NCI-H524 (cell line): Measurements from ENCODE around the gene NOP58.
"Not testable (repeated sequence)": the region's sequence is repeated elsewhere in the genome, so short reads cannot be mapped to it uniquely, and the experiment has no call there.

ENCODE experiments used
- DNase-seq, 2 experiments: peaks; one replicate each; lab custom pipeline; 2025; lab: John Stamatoyannopoulos, UW

The NOP58 gene

GRCh38 chr2:202265467-202266277 lies at the start of gene NOP58:
Gene NOP58, plus strand, starts transcription at chr2:202265763. Its CDS starts 179 bp downstream, at chr2:202265942.
- peak; percentile 87 to 90 for DNase-seq

GRCh38 chr2:202221873-202222272 lies 43.7 kb upstream of the NOP58 start:
- DNase-seq: no peak

GRCh38 chr2:202237787-202238233 lies 27.8 kb upstream of the NOP58 start:
- DNase-seq: peak; percentile 2 to 26

GRCh38 chr2:202238234-202239197 lies 27.0 kb upstream of the NOP58 start, which contains the start of gene SUMO1:
Gene SUMO1, minus strand, starts transcription at chr2:202238597. Its CDS starts 146 bp downstream, at chr2:202238451.
- peak; percentile 87 to 90 for DNase-seq

GRCh38 chr2:202247710-202248109 lies 17.9 kb upstream of the NOP58 start:
- not testable (repeated sequence) for DNase-seq

GRCh38 chr2:202249521-202250253 lies 15.9 kb upstream of the NOP58 start:
- DNase-seq: no peak

- no peak for DNase-seq
Measured at GRCh38 chr2:202251494-202251893, 14.1 kb upstream of the NOP58 start.

GRCh38 chr2:202261531-202261930 lies 4.0 kb upstream of the NOP58 start:
- DNase-seq: no peak

GRCh38 chr2:202267495-202267894 lies 1.9 kb downstream of the NOP58 start:
- peak in 1 of 2 experiments; percentile 7 for DNase-seq

- no peak for DNase-seq
Measured at GRCh38 chr2:202269585-202269984, 4.0 kb downstream of the NOP58 start.

- DNase-seq: no peak
Measured at GRCh38 chr2:202270487-202270886, 4.9 kb downstream of the NOP58 start.

- not testable (repeated sequence) for DNase-seq
Measured at GRCh38 chr2:202276078-202276720, 10.6 kb downstream of the NOP58 start.

- no peak for DNase-seq
Measured at GRCh38 chr2:202278036-202278760, 12.6 kb downstream of the NOP58 start.

- peak in 1 of 2 experiments; percentile 54 for DNase-seq
Measured at GRCh38 chr2:202278944-202279343, 13.4 kb downstream of the NOP58 start.

GRCh38 chr2:202286595-202286994 lies 21.0 kb downstream of the NOP58 start:
- no peak for DNase-seq

GRCh38 chr2:202289394-202290204 lies 24.0 kb downstream of the NOP58 start:
- no peak for DNase-seq

- DNase-seq: no peak
Measured at GRCh38 chr2:202290316-202290715, 24.8 kb downstream of the NOP58 start.

- no peak for DNase-seq
Measured at GRCh38 chr2:202290970-202291369, 25.4 kb downstream of the NOP58 start.

- no peak for DNase-seq
Measured at GRCh38 chr2:202299712-202300111, 34.1 kb downstream of the NOP58 start.

GRCh38 chr2:202306034-202306433 lies 40.5 kb downstream of the NOP58 start:
- DNase-seq: no peak
